Astrocyte (in vitro differentiated cells and primary cell): ENCODE data around the gene MED4. TPM values are rescaled to one million over a fixed set of nuclear protein-coding genes. Genes with fewer than 3 reads are reported as not detected.

Experiments
- DNase-seq: peaks from one replicate; pipeline ENCODE4 v3.0.0-alpha.2; 2010; ENCODE audit warnings: low read depth
- FAIRE-seq: peaks from 2 replicates; lab custom pipeline; 2011; peaks lifted over from hg19 to GRCh38; lab: Jason Lieb, UNC
- H2AFZ ChIP-seq: 2 replicates; pipeline ENCODE4 v1.6.0; 2012; ENCODE audit warnings: low read depth, low read length, inconsistent platforms
- H3K27ac ChIP-seq: 2 replicates; pipeline ENCODE4 v1.5.1; 2011; ENCODE audit warnings: low read depth, low read length, inconsistent platforms
- H3K27me3 ChIP-seq: 2 replicates; pipeline ENCODE4 v1.6.0; 2011; ENCODE audit warnings: low read length, inconsistent platforms; ENCODE audit not compliant: insufficient read depth
- H3K36me3 ChIP-seq: 2 replicates; pipeline ENCODE4 v1.5.1; 2011; ENCODE audit warnings: low read length, inconsistent platforms; ENCODE audit not compliant: insufficient read depth
- H3K4me1 ChIP-seq: 2 replicates; pipeline ENCODE4 v1.5.1; 2011; ENCODE audit warnings: low read length, inconsistent platforms; ENCODE audit not compliant: insufficient read depth
- H3K4me2 ChIP-seq: 2 replicates; pipeline ENCODE4 v1.6.0; 2012; ENCODE audit warnings: low read length, inconsistent platforms
- H3K4me3 ChIP-seq: 2 replicates; pipeline ENCODE4 v1.5.1; 2011; ENCODE audit warnings: low read depth, mild to moderate bottlenecking, low read length, inconsistent platforms; ENCODE audit not compliant: insufficient read depth
- H3K79me2 ChIP-seq: 2 replicates; pipeline ENCODE4 v1.6.0; 2012; ENCODE audit warnings: mild to moderate bottlenecking, low read length, inconsistent platforms; ENCODE audit not compliant: insufficient read depth
- H3K9ac ChIP-seq: 2 replicates; pipeline ENCODE4 v1.6.0; 2012; ENCODE audit warnings: mild to moderate bottlenecking, low read length, inconsistent platforms
- H3K9me3 ChIP-seq: 2 replicates; pipeline ENCODE4 v1.5.1; 2012; ENCODE audit warnings: low read depth, mild to moderate bottlenecking, low read length, inconsistent platforms; ENCODE audit not compliant: insufficient read depth
- H4K20me1 ChIP-seq: 2 replicates; pipeline ENCODE4 v1.6.0; 2012; ENCODE audit warnings: low read length, inconsistent platforms; ENCODE audit not compliant: insufficient read depth
- H3K27ac Mint-ChIP-seq: one replicate; pipeline ENCODE4 v1.8.0; 2021; ENCODE audit warnings: mild to moderate bottlenecking, mixed read lengths; ENCODE audit not compliant: unreplicated experiment
- H3K27me3 Mint-ChIP-seq: one replicate; pipeline ENCODE4 v1.8.0; 2021; ENCODE audit warnings: low read depth, mixed read lengths; ENCODE audit not compliant: unreplicated experiment
- H3K36me3 Mint-ChIP-seq: one replicate; pipeline ENCODE4 v1.8.0; 2021; ENCODE audit warnings: low read depth, mixed read lengths; ENCODE audit not compliant: unreplicated experiment
- H3K4me1 Mint-ChIP-seq: one replicate; pipeline ENCODE4 v1.8.0; 2021; ENCODE audit warnings: low read depth, mixed read lengths; ENCODE audit not compliant: unreplicated experiment
- H3K4me3 Mint-ChIP-seq: one replicate; pipeline ENCODE4 v1.8.0; 2021; ENCODE audit warnings: mild to moderate bottlenecking, moderate library complexity, mixed read lengths; ENCODE audit not compliant: unreplicated experiment
- H3K9me3 Mint-ChIP-seq: one replicate; pipeline ENCODE4 v1.8.0; 2021; ENCODE audit warnings: mild to moderate bottlenecking, mixed read lengths; ENCODE audit not compliant: unreplicated experiment
- CTCF ChIP-seq: IDR thresholded peaks from 2 replicates; pipeline ENCODE4 v1.5.1; 2011; ENCODE audit warnings: low read depth, mild to moderate bottlenecking, inconsistent platforms, low read length, moderate library complexity; ENCODE audit not compliant: insufficient read depth
- EZH2 ChIP-seq: IDR thresholded peaks from 2 replicates; pipeline ENCODE4 v1.6.1; 2012; ENCODE audit warnings: mild to moderate bottlenecking, low read length, inconsistent platforms; ENCODE audit not compliant: insufficient read depth
- total RNA-seq: library from RNA; stranded (reverse); gene quantifications from 2 replicates; pipeline ENCODE4 v1.2.1, GENCODE V29; 2021

Gene MED4
- total RNA-seq, 1 donor from 2014 or later: 37.5 TPM

GRCh38 chr13:48070942-48071341 is 24.0 kb downstream of the MED4 start:
- no peaks in the 10 kb centered on the region for H4K20me1 ChIP-seq

GRCh38 chr13:48069573-48069972 is 25.3 kb downstream of the MED4 start:
- peaks cover 26% of the 10 kb centered on the region for H3K36me3 ChIP-seq
- H3K9me3 ChIP-seq: peaks cover 24% of the 10 kb centered on the region
- H3K27ac ChIP-seq: no peak overlapping the region
- no peak for FAIRE-seq
- Mint-ChIP-seq H3K27me3 (no peaks in the 10 kb centered on the region), H3K9me3 (peaks cover 38% of the 10 kb centered on the region), H3K4me3 (no peak overlapping the region), H3K36me3 (peaks cover 70% of the 10 kb centered on the region), H3K4me1 (peaks cover 5% of the 10 kb centered on the region), H3K27ac (no peak overlapping the region)
- no peaks in the 10 kb centered on the region for H3K79me2 ChIP-seq
- H3K4me1 ChIP-seq: no peaks in the 10 kb centered on the region
- no peaks in the 10 kb centered on the region for H4K20me1 ChIP-seq
- no peak for DNase-seq
- no peaks in the 10 kb centered on the region for H3K27me3 ChIP-seq
- H3K4me3 ChIP-seq: no peak overlapping the region
- H2AFZ ChIP-seq: no peak overlapping the region
- TF ChIP-seq CTCF: no peak
- no peak for TF ChIP-seq EZH2
- no peak overlapping the region for H3K9ac ChIP-seq
- no peak overlapping the region for H3K4me2 ChIP-seq

More at GRCh38 chr13:48070942-48071341, 24.0 kb downstream of the MED4 start:
- Histone ChIP-seq H3K79me2 (no peaks in the 10 kb centered on the region), H3K27ac (no peak overlapping the region), H3K9ac (no peak overlapping the region), H3K4me1 (no peaks in the 10 kb centered on the region), H3K9me3 (peaks cover 23% of the 10 kb centered on the region), H3K36me3 (peaks cover 28% of the 10 kb centered on the region), H3K4me2 (no peak overlapping the region), H3K27me3 (no peaks in the 10 kb centered on the region), H2AFZ (no peak overlapping the region), H3K4me3 (no peak overlapping the region)
- Mint-ChIP-seq H3K36me3 (peaks cover 68% of the 10 kb centered on the region), H3K27me3 (no peaks in the 10 kb centered on the region), H3K4me1 (peaks cover 5% of the 10 kb centered on the region), H3K4me3 (no peak overlapping the region), H3K9me3 (peaks cover 38% of the 10 kb centered on the region), H3K27ac (no peak overlapping the region)
- TF ChIP-seq EZH2 (no peak), CTCF (no peak)
- FAIRE-seq: no peak
- DNase-seq: no peak

GRCh38 chr13:48068952-48069351 is 26.0 kb downstream of the MED4 start:
- no peak overlapping the region for H3K9ac ChIP-seq
- FAIRE-seq: no peak
- H4K20me1 ChIP-seq: no peaks in the 10 kb centered on the region
- H3K36me3 Mint-ChIP-seq: peaks cover 70% of the 10 kb centered on the region
- no peak overlapping the region for H3K4me2 ChIP-seq
- no peak overlapping the region for H2AFZ ChIP-seq
- peaks cover 5% of the 10 kb centered on the region for H3K4me1 Mint-ChIP-seq
- no peaks in the 10 kb centered on the region for H3K79me2 ChIP-seq
- no peaks in the 10 kb centered on the region for H3K27me3 Mint-ChIP-seq
- no peak overlapping the region for H3K27ac Mint-ChIP-seq
- no peaks in the 10 kb centered on the region for H3K27me3 ChIP-seq
- peaks cover 24% of the 10 kb centered on the region for H3K9me3 ChIP-seq
- peaks cover 38% of the 10 kb centered on the region for H3K9me3 Mint-ChIP-seq
- no peak for TF ChIP-seq CTCF
- TF ChIP-seq EZH2: no peak
- no peaks in the 10 kb centered on the region for H3K4me1 ChIP-seq
- no peak overlapping the region for H3K4me3 Mint-ChIP-seq
- H3K36me3 ChIP-seq: peaks cover 24% of the 10 kb centered on the region
- H3K27ac ChIP-seq: no peak overlapping the region
- no peak for DNase-seq
- no peak overlapping the region for H3K4me3 ChIP-seq
